ENCODE measurements around the gene ARL13B.
"Not testable (repeated sequence)": the region's sequence is repeated elsewhere in the genome, so short reads cannot be mapped to it uniquely, and the experiment has no call there.

Gene ARL13B

DNA sequence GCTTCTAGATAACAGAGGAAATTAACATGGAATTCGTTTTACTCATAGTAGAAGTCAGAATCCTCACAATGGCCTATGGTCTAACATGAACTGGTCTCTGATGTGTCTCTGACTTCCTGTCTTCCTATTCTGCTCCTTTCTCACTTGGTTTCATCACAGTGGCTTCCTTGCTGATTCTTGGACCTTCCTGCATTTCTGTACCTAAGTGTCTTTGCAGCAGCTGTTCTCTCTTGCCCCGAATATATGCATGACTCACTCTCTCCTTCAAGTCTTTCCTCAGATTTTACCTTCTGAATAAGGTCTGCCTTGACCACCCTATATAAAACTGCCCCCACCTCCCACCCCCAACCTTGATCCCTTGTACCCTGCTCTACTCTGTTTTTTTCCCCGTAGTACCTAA lies 14.1 kb downstream of the ARL13B start:
- DNase-seq (ENCODE audit: low read depth in 3 of 3), result no peak

DNA sequence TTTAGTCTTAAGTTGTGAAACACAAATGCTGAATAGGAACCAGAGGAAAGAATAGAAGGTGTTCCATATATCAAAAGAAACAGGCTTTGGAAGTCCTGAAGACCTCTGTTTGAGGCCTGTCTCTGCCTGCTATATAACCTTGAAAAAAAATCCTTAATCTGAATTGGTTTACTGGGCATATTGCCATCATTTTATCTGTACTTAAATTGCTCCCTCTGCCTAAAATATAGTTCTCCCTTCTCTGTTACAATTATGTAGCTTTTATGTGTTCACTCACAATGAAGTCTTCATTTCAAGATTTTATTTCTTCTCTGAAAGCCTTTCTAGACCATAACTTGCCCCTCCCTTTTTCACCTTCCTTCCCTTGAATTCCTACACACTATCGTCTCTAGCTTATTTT lies 21.2 kb downstream of the ARL13B start:
- DNase-seq (ENCODE audit: low read depth in 3 of 3), result no peak

DNA sequence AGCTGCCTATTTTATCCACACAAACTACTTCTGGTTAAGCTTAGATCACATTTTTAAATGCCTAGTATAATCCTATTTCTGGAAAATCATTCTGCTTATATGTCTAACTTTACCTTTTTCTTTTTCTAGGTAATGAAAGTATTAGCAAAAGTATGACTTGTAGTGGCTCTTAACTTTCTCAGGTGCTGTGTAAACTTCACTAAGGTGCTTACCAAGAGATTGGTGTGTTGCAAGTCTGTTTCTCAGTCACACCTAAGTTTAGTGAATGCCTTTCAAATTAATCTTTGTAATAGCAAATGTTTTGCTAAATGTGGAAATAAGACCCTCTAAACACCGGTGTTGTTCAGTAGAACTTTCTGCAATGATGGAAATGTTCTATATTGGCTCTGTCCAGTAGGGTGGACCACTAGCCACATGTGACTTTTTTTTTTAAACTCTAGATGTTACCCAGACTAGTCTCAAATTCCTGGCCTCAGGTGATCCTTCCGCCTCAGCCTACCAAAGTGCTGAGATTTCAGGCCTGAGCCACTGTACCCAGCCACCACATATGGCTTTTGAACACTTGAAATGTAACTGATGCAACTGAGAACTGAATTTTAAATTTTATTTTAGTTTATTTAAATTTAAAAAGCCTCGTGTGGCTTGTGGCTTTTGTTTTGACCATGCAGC lies 22.0 kb downstream of the ARL13B start:
- no peak for DNase-seq (ENCODE audit: low read depth in 3 of 3)

DNA sequence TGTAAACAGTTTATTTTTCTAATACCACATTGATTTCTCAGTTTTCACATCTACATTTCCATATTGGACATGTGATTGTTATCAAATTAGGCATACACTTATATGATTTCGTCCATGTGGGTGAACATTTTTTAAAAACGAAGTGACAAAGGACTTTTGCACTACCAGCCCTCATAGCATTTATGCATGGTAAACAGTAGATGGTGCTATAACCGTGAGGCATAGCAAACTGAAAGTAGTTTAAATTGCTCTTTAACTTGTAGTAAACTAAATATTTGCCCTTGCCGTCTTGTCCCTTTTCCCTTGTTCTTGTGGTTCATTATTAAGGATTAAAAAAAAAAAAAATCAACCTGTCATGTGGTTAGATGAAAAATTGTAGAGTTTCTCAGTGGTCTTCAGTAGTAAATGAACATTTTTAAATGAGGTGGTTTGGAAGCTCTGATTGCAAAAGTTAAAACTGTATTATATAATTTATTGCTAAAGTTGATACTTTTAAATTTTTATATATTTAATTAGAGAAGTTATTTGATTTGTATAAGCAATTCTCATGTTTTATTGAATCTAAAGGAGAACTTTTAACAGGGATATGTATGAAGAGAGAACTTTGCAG lies 24.5 kb downstream of the ARL13B start:
- no peak for DNase-seq (ENCODE audit: low read depth in 3 of 3)

DNA sequence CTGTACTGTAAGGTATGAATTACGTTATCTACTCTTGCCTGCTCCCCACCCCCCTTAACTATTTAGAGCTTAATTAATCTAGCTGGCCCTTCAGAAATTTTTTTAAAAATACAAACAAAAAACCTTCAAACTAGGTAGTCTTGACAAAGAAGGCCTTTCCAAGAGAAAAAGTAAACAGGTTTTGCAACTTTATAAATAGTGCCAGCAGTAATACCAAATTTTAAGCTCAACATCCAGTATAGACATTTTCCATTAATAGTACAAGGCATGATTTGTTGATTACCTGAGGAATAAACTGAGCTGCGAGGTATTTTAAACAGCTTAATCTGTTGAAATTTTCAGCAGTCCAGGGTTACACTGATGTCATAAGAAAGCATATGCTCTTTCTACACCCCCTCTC lies 28.3 kb downstream of the ARL13B start:
- no peak for DNase-seq (ENCODE audit: low read depth in 3 of 3)

DNA sequence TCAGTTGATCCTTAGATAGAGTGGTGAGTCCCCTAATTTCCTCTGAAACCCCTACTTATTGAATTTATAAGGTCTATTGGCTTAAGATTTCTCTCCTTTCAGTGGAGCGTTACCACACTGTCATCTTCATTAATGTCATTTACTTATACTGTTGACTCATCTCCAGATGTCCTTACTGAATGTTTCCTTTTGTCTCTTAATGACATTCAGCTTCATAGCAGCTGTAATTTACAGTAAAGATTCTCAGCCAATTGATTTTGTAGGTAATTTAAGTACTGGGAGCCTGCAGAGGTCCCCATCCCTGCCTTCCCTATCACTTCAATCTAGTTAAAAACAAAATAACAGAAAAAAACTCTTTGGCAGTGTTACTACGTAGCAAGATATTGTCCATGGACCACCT lies 29.7 kb downstream of the ARL13B start:
- no peak for DNase-seq (ENCODE audit: low read depth in 3 of 3)

DNA sequence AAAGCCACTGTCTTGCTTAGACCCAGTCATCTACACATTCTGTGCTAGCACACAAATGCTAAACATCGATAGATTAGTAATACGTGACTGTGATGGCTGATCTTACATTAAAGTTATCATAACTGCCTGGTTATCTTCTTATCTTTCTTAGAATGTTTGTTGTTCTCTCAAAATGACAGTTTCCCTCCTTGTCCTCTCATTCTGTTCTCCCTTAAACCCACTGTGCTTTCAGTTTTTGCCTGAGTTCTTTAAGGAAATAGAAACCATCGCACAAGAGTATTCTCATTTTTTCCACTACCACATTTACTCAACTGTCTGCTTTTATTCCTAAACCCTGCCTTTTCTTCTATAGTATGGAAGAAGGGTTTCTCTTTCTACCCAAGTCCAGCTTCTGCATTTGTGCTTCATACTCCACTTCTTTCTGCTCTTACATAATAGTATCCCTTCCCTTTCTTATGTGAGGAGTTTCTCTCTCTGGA lies 31.3 kb downstream of the ARL13B start:
- no peak for DNase-seq (ENCODE audit: low read depth in 3 of 3)

DNA sequence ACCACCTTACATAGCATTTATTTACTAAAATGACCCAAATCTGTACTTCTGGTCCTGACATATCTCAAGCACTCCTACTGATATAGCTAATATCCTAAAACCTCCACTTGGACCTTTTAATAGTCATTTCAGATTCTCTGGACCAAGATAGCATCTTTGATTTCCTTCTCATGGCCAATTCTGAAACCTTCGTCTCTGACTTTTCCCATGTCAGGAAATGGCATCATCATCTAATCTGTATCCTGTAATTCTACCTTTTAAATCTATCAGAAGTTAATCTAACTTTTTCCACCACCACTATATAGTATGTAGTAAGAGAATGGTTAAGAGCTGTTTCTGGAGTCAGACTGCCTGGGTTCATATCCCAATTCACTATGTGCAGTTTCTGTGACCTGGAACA lies 32.2 kb downstream of the ARL13B start:
- DNase-seq (ENCODE audit: low read depth in 3 of 3), result no peak

DNA sequence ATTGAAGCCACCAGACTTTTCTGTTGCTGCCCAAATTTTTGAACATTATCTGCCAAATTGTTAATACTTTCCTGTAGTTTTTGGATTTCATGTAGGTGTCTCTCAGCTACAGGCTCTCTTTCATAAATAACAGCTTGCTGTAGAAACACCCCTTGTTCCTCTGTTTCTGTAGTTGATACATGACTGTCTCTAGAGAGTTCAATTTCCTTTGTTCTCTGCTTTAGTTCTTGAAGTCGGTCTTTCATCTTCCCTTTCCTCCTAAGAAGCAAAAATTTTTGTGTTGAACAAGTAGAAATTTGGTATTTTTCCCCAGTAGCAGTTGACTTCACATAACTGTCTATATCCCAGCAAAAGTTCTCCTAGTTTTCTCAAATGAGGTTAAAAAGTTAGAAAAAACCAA lies 35.1 kb downstream of the ARL13B start:
- DNase-seq (ENCODE audit: low read depth in 3 of 3), result no peak

DNA sequence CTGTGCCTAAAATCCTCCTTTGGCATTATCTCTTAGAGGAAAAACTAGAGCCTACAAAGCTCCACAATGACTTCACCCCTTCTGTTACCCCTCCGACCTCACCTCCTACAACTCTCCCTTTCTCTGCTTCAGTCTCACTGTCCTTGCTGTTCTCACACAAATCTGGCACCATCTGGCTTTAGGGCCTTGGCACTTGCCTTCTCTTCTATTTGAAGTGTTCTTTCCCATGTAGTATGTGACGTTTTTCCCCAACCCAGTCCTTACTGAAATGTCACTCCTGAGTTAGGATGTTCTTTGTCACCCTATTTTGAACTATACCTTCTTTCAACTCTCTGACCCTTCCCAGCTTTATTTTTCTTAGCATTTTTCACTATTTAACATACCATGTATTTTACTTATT lies 39.7 kb downstream of the ARL13B start:
- DNase-seq (ENCODE audit: low read depth in 3 of 3), result no peak

DNA sequence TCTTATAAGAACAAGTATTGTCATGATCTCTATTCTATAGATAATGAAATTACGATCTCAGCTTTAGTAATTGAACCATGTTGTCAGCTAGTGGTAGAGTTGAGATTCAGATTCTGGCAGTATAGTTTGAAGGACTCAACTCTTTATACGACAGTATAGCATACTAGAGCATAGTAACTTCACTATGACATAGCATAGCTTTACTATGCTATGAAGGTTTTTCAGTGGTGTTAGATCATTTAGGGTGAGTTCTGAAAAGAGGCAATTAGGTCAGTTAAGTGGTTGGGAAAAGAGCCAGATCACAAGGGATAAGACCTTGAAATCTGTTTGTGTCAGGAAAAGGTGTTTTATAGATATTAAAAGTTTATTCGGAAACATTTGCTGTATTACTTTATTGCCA lies 40.3 kb downstream of the ARL13B start:
- DNase-seq (ENCODE audit: low read depth in 3 of 3), result no peak

DNA sequence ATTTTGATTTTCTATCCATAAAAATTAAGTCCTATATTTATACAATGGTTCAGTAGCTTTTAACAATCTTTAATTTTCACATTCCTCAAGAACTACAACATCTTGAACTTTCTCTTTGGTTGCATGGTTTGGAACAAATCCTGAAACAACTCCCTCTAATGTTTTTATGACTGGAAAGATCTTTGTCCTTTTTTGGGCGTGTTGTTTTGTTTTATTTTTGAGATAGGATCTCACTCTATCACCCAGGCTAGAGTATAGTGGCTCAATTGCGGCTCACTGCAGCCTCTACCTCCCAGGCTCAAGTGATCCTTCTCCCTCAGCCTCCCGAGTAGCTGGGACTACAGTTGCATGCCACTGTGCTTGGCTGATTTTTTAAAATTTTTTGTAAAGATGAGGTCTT lies 44.4 kb downstream of the ARL13B start:
- DNase-seq (ENCODE audit: low read depth in 3 of 3), result no peak

DNA sequence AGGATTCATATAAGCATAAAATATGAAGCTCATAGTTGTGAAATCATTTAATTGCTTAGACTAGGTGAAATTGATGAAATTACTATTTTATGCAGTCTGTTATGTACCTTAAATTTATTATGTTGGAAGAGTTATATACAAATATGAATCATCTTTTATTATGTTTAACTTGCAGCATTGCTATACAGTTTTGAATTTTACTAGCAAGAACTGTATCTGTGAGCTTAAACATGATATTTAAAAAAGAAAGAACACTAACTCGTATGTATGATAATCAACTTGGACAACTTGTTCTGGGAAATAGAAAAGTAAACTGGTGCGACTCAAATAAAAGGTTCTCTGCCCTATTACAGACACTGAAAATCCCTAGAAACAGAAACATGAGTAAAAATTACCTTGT lies 46.7 kb downstream of the ARL13B start:
- DNase-seq (ENCODE audit: low read depth in 3 of 3), result no peak

DNA sequence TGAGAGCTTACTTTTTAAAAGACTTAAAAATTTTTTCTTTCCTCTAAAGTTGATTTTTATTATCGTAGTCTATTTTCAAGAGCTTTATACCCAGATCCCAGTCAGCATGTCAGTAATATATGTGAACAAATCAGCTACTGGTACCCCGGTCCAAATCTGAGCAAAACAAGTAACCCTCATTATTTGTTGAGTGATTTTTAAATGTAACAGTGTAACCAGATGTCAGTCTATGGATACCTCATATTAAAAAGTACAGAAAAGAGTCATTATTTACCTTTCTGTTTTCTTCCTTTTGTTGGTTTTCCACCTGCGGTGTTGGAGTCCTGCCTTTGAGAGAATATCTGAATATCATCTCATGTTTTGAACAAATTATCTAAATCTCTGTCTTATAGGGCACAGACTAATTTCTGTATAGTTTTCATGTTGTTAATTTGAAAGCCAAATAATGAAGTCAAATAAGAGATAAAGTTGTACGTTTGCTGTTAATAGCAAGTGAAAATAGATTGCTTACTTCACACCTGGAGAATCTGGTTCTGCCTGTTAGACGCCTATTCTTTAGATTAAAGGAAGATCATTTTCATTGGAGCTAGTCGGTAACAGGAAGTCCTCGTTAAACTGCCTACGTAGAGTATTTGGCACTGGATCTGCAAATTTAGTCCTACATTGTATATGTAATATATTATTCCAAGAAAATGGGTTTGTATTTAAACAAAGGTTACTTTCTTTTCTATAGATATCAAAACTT lies 48.3 kb downstream of the ARL13B start, which contains the start of gene STX19:
Gene STX19, minus strand, starts transcription at position 505 of the 745 bp plus-strand sequence. CDS start 13,328 bp downstream, outside the sequence.
- no peak for DNase-seq (ENCODE audit: low read depth in 3 of 3)

DNA sequence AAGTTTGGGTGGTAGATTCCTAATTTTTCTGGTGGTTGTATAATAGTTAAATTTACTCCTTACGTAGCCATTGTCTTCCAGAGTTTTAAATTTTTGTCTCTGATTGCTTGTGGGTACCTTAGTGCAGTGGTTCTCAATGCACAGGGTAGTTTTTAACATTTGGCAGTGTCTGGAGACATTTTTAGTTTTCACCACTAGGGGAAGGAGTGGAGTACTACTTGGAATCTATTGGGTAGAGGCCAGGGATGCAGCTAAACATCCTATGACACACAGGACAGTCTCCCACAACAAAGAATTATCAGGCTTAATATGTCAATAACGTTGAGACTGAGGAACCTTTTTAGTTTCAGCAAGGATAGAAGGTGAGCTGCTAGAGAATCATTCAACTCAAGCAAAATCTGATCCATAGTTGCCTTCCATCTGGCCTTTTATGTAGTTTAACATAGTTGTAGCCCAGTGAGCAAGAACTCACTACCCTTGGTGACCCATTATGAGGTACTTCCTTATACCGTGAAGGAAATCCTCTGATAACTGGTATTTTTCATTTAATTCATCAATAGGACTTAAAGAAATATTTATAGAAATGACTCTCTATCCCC lies 57.1 kb downstream of the ARL13B start:
- DNase-seq (ENCODE audit: low read depth in 3 of 3), result no peak

DNA sequence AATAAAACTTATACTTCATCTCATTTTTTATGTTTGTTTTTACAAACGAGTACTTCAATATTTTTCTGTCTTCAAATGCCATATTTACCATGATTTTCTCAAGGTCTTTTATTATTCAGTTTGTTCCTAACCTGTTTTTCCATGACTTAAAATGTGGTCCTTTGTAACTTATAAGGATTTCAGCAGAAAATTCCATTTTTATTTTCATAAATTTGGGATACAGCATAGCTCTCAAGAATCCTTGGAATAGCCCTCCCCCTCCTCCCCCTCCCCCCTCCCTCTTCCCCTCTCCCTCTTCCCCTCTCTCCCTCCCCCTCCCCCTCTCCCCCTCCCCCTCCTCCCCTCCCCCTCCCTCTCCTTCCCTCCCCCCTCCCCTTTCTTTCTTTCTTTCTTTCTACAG lies 63.3 kb downstream of the ARL13B start:
- DNase-seq (ENCODE audit: low read depth in 3 of 3), result no peak

DNA sequence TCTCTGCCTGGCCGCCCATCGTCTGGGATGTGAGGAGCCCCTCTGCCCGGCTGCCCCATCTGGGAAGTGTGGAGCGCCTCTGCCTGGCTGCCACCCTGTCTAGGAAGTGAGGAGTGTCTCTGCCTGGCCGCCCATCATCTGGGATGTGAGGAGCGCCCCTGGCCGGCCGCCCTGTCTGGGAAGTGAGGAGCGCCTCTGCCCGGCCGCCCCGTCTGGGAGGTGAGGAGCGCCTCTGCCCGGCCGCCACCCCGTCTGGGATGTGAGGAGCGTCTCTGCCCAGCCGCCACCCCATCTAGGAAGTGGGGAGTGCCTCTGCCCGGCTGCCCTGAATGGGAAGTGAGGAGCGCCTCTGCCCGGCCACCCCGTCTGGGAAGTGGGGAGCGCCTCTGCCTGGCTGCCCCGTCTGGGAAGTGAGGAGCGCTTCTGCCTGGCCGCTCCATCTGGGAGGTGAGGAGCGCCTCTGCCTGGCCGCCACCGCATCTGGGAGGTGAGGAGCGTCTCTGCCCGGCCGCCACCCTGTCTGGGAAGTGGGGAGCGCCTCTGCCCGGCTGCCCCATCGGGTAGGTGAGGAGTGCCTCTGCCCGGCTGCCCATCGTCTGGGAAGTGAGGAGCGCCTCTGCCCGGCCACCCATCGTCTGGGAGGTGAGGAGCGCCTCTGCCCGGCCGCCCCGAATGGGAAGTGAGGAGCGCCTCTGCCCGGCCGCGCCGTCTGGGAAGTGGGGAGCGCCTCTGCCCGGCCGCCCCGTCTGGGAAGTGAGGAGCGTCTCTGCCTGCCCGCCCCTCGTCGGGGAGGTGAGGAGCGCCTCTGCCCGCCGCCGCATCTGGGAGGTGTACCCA lies 64.4 kb downstream of the ARL13B start:
- DNase-seq (ENCODE audit: low read depth in 3 of 3), result not testable (repeated sequence)

DNA sequence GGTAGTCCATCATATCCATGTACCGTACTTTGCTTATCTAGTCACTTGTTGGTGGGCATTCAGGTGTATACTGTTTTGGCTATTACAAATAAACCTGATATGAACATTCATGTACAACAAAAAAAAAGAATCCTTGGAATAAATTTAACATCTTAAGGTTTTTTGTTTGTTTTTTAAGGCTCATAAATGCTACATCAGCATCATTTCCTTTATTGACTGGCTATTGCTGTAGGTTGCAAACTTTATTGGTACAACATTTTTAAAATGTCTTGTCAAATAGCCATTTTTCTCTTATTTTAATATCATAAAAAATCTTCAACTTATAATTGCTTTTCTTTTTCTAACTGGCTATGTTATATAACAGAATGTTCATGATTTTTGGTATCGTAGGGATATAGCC lies 66.6 kb downstream of the ARL13B start:
- DNase-seq (ENCODE audit: low read depth in 3 of 3), result no peak

DNA sequence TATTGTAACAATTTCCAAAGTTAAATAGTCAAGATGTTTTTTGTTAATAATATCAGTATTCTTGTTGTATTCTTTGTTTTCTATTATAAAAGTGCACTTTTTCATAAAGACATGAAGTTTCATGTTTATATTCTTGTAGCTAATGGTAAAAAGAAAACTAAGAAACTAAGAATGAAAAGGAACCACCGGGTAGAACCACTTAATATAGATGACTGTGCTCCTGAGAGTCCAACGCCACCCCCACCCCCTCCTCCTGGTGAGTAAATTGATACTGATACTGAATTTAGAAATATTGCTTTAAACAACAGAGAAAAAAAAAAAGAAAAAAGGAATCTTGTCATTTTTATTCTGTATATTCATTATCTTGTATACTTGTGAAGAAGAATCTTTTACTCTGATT lies 69.3 kb downstream of the ARL13B start:
- DNase-seq (ENCODE audit: low read depth in 3 of 3), result no peak

DNA sequence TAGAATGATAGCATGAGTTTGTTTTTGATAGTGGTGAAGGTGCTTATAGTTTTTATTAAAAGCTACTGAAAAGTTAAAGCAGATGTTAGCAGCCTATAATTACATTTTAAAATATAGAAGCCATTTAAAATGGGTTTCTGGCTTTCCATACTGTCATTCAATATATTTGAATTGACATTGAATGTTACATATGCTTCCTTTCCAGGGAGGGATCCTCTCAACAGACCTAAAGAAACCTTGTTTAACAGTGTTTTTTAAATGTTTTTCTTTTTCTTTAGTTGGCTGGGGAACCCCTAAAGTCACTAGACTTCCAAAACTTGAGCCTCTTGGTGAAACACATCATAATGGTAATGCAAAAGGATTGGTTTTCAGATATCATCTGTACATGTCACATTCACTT lies 70.6 kb downstream of the ARL13B start:
- no peak for DNase-seq (ENCODE audit: low read depth in 3 of 3)

DNA sequence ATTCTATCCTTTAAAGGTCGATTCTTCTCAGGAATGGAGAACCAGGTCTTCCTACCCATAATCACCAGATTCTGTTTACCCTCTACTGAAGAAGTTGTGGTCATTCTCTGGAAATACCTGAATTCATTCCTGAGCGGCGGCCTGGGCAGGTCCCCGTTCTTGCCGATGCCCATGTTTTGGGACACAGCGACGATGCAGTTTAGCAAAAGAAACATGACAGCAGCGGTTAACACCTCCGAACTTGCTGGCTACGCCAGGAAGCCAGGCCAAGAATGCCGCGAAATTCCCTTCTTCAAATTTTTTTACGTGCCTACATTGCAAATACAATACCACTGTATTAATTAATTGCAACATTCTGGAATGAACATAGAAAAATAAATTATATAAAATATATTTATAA lies 81.3 kb downstream of the ARL13B start:
- no peak for DNase-seq (ENCODE audit: low read depth in 3 of 3)

All from stimulated activated CD4-positive, alpha-beta T cell treated with anti-CD3 and anti-CD28 coated beads, TNF-alpha, amount 100 ng/mL, for 48 hours (primary cell).